ENCODE data around the gene LDLR.

The LDLR gene

GRCh38 chr19:11171144-11171543 is 81.9 kb downstream of the LDLR start:
- TF ChIP-seq CTCF (IDR thresholded peaks at IDR 0.05; ENCODE audit: control insufficient read depth, insufficient read depth, low read depth, low read length, missing control alignments): no peak

DNA sequence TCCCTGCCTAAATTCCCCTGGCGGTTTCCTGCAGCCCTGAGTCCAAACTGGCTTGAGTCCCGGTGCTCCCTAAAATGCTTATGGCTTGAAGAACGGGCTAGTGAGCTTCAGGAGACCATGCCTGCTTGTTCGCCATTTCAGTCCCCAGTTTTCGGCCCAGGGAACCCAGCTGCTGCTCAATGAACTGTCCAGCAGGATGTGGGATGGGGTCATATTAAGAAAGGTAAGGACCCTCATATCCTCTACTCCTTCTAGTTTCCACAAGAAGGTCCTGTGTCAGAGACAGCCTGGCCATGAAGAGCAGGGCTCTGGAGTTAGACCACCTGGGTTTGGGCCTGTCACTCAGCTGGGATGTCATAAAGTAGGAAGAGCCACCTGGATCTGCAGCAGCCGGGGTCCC is 83.3 kb downstream of the LDLR start:
- no peak for DNase-seq (ENCODE audit: low read depth)
- TF ChIP-seq CTCF (IDR thresholded peaks at IDR 0.05; ENCODE audit: control insufficient read depth, insufficient read depth, low read depth, low read length, missing control alignments): no peak
- H3K4me3 ChIP-seq (ENCODE audit: control insufficient read depth, low read depth, low read length): no peak overlapping the region

More at GRCh38 chr19:11171144-11171543, 81.9 kb downstream of the LDLR start:
- H3K4me3 ChIP-seq (ENCODE audit: control insufficient read depth, low read depth, low read length): no peak overlapping the region
- no peak for DNase-seq (ENCODE audit: low read depth)

GRCh38 chr19:11173516-11174155 is 84.4 kb downstream of the LDLR start:
- H3K4me3 ChIP-seq (ENCODE audit: control insufficient read depth, low read depth, low read length): no peak overlapping the region
- TF ChIP-seq CTCF (IDR thresholded peaks at IDR 0.05; ENCODE audit: control insufficient read depth, insufficient read depth, low read depth, low read length, missing control alignments): no peak
- DNase-seq (ENCODE audit: low read depth): no peak

- H3K4me3 ChIP-seq (ENCODE audit: control insufficient read depth, low read depth, low read length): no peak overlapping the region
- DNase-seq (ENCODE audit: low read depth): no peak
- TF ChIP-seq CTCF (IDR thresholded peaks at IDR 0.05; ENCODE audit: control insufficient read depth, insufficient read depth, low read depth, low read length, missing control alignments): no peak
These were observed 85.1 kb downstream of the LDLR start for GRCh38 chr19:11174336-11174735.

DNA sequence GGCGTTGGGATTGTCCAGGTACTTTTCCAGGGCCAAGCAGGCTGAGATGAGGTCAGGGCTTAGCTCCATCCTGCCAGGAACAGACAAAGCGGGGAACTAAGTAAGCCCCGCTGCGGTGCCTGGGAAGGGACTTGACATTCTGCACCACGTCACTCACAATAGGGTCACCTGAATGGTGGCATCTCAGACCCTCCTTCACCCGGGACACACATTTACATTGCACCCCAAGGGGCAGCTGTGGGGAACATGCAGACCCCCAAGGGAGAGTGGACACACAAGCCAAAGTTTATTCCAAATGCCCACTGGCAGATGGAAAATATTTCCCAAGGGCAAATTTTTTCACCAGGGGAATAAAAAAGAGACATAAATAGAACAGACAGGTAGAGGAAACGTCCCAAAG is 86.7 kb downstream of the LDLR start:
- H3K4me3 ChIP-seq (ENCODE audit: control insufficient read depth, low read depth, low read length): no peak overlapping the region
- no peak for TF ChIP-seq CTCF (IDR thresholded peaks at IDR 0.05; ENCODE audit: control insufficient read depth, insufficient read depth, low read depth, low read length, missing control alignments)
- no peak for DNase-seq (ENCODE audit: low read depth)

DNA sequence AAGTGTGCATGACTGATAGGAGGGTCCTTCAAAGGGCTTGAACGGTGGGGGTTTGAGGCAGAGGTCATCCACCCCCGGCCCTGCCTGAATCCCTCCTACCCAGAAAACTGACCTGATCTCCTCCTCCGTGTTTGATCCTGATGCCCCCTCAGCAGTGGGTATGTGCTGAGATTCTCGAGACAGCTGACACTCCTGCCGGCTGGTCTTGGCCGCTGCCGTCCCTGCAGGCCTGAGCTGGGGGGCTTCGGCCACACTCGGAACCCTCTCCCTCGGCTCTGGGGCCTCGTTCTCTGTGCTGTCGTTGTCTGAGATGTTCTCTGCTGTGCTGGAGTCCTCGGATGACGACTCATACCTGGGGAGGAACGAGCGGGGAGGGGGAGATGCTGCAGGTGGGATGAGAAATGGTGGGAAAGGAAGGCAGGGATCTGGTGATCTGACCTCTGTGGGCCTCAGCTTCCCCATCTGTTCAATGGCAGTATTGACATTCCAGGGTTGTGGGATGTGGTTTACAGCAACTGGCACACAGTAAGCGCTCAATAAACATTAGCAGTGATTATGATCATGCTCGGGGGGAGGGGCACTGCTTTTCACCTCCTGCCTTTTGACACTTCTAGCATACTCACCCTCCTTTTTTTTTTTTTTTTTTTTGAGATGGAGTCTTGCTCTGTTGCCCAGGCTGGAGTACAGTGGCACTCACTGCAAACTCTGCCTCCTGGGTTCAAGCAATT is 87.4 kb downstream of the LDLR start:
- TF ChIP-seq CTCF (IDR thresholded peaks at IDR 0.05; ENCODE audit: control insufficient read depth, insufficient read depth, low read depth, low read length, missing control alignments): no peak
- H3K4me3 ChIP-seq (ENCODE audit: control insufficient read depth, low read depth, low read length): no peak overlapping the region

More for the DNA sequence above, 87.4 kb downstream of the LDLR start:
- DNase-seq (ENCODE audit: low read depth): no peak
